Esophagus (tissue), 2 donors: ENCODE measurements around the gene CNGA4. TPM values are rescaled to one million over a fixed set of nuclear protein-coding genes. Genes with fewer than 3 reads are reported as not detected.
"Not testable (repeated sequence)": the region's sequence is repeated elsewhere in the genome, so short reads cannot be mapped to it uniquely, and the experiment has no call there.

Experiments
- H3K27ac ChIP-seq, 2 donors: one replicate each; pipeline ENCODE4 v1.5.1; 2013; ENCODE audit warnings: low read depth in 2 of 2, mild to moderate bottlenecking in 2 of 2, inconsistent platforms in 1 of 2, low read length in 1 of 2, moderate library complexity in 1 of 2
- H3K27me3 ChIP-seq, 2 donors: one replicate each; pipeline ENCODE4 v1.6.1; 2013; ENCODE audit warnings: low read length in 2 of 2, control low read depth in 1 of 2, mild to moderate bottlenecking in 1 of 2; ENCODE audit not compliant: insufficient read depth in 2 of 2, control insufficient read depth in 1 of 2
- H3K36me3 ChIP-seq, 2 donors: one replicate each; pipeline ENCODE4 v1.6.1; 2013; ENCODE audit warnings: low read length in 1 of 2; ENCODE audit not compliant: control insufficient read depth in 2 of 2, insufficient read depth in 2 of 2
- H3K4me1 ChIP-seq, 2 donors: one replicate each; pipeline ENCODE4 v1.6.1; 2013; ENCODE audit warnings: low read length in 1 of 2; ENCODE audit not compliant: control insufficient read depth in 2 of 2, insufficient read depth in 2 of 2
- H3K4me3 ChIP-seq, 2 donors: one replicate each; pipeline ENCODE4 v1.5.1; 2013; ENCODE audit warnings: low read length in 2 of 2, mild to moderate bottlenecking in 2 of 2, low read depth in 1 of 2, moderate library complexity in 1 of 2
- H3K9me3 ChIP-seq, 2 donors: one replicate each; pipeline ENCODE4 v1.6.1; 2013; ENCODE audit warnings: mild to moderate bottlenecking in 2 of 2, low read depth in 1 of 2, low read length in 1 of 2, moderate library complexity in 1 of 2; ENCODE audit not compliant: control insufficient read depth in 2 of 2, insufficient read depth in 1 of 2
- whole genome bisulfite sequencing, 2 donors: extraction: QIAGEN DNeasy Blood & Tissue Kit; methylation state at CpG; one replicate each; pipeline ENCODE4 v1.1.7; 2013; 5-methylcytosine and 5-hydroxymethylcytosine counted together
- polyA plus RNA-seq, 2 donors: library from polyadenylated mRNA; stranded (reverse); fragments of 200-250 nt; gene quantifications; one replicate each; pipeline ENCODE4 v1.2.3, GENCODE V29; 2013
- donor health status: healthy with polysubstance abuse.
- donor health status: Bipolar disorder and iron deficiency.

CNGA4 gene
- polyA plus RNA-seq, 2 donors, result 0.06 TPM

- 87% methylated on average over 39 to 41 of the region's 41 CpGs for WGBS, 2 donors
- Histone ChIP-seq H3K36me3 (no peaks in the 10 kb centered on the region), H3K4me1 (no peaks in the 10 kb centered on the region), H3K9me3 (no peaks in the 10 kb centered on the region), H3K27me3 (no peaks in the 10 kb centered on the region), H3K4me3 (no peak overlapping the region), H3K27ac (no peak overlapping the region)
Measured at GRCh38 chr11:6270584-6271246, 31.8 kb downstream of the CNGA4 start.

- no peaks in the 10 kb centered on the region for H3K27me3 ChIP-seq
- H3K9me3 ChIP-seq, result no peaks in the 10 kb centered on the region
- no peaks in the 10 kb centered on the region for H3K4me1 ChIP-seq
- no peaks in the 10 kb centered on the region for H3K36me3 ChIP-seq
- 52 to 55% methylated on average over 3 of the region's 3 CpGs for WGBS, 2 donors
- no peak overlapping the region for H3K4me3 ChIP-seq
- H3K27ac ChIP-seq, result no peak overlapping the region
Measured at GRCh38 chr11:6271598-6271997, 32.7 kb downstream of the CNGA4 start.

GRCh38 chr11:6273188-6273587, 34.3 kb downstream of the CNGA4 start:
- H3K4me3 ChIP-seq, result no peak overlapping the region
- H3K9me3 ChIP-seq, result no peaks in the 10 kb centered on the region
- no peaks in the 10 kb centered on the region for H3K27me3 ChIP-seq
- H3K36me3 ChIP-seq, result no peaks in the 10 kb centered on the region
- no peaks in the 10 kb centered on the region for H3K4me1 ChIP-seq
- H3K27ac ChIP-seq, result no peak overlapping the region
- 56% methylated on average over 4 of the region's 4 CpGs for WGBS, 2 donors

GRCh38 chr11:6280809-6281208, 41.9 kb downstream of the CNGA4 start:
- H3K27me3 ChIP-seq, H3K4me1 ChIP-seq: not testable (repeated sequence)
- WGBS, 2 donors, result 45 to 46% methylated on average over 7 of the region's 7 CpGs

GRCh38 chr11:6283453-6284023, 44.6 kb downstream of the CNGA4 start:
- Histone ChIP-seq H3K27me3 (no peaks in the 10 kb centered on the region), H3K4me3 (no peak overlapping the region)
- 70 to 72% methylated on average over 4 of the region's 4 CpGs for WGBS, 2 donors

More at GRCh38 chr11:6280809-6281208, 41.9 kb downstream of the CNGA4 start:
- H3K9me3 ChIP-seq, H3K36me3 ChIP-seq, H3K4me3 ChIP-seq, H3K27ac ChIP-seq: not testable (repeated sequence)

GRCh38 chr11:6284250-6284649, 45.4 kb downstream of the CNGA4 start:
- Histone ChIP-seq H3K4me1 (no peaks in the 10 kb centered on the region), H3K27ac (no peak overlapping the region), H3K9me3 (no peaks in the 10 kb centered on the region), H3K27me3 (no peaks in the 10 kb centered on the region), H3K36me3 (no peaks in the 10 kb centered on the region), H3K4me3 (no peak overlapping the region)
- WGBS, 2 donors, result 87 to 93% methylated on average over 3 of the region's 3 CpGs

More at GRCh38 chr11:6283453-6284023, 44.6 kb downstream of the CNGA4 start:
- H3K36me3 ChIP-seq, result no peaks in the 10 kb centered on the region
- H3K27ac ChIP-seq, result no peak overlapping the region
- no peaks in the 10 kb centered on the region for H3K9me3 ChIP-seq
- no peaks in the 10 kb centered on the region for H3K4me1 ChIP-seq

- Histone ChIP-seq H3K4me3 (no peak overlapping the region), H3K9me3 (no peaks in the 10 kb centered on the region), H3K36me3 (no peaks in the 10 kb centered on the region), H3K27me3 (no peaks in the 10 kb centered on the region), H3K27ac (no peak overlapping the region), H3K4me1 (no peaks in the 10 kb centered on the region)
- 68 to 83% methylated on average over 4 of the region's 4 CpGs for WGBS, 2 donors
Measured at GRCh38 chr11:6285019-6285418, 46.1 kb downstream of the CNGA4 start.

Other genes starting within 250 kb of the CNGA4 start
- not detected for gene OR56A4, start 232.1 kb upstream of the CNGA4 start, polyA plus RNA-seq
- not detected for gene OR56A1, start 208.3 kb upstream of the CNGA4 start, polyA plus RNA-seq
- gene OR56B4, start 131.4 kb upstream of the CNGA4 start, polyA plus RNA-seq, result not detected
- not detected for gene OR52B2, start 68.8 kb upstream of the CNGA4 start, polyA plus RNA-seq
- gene OR52W1, start 39.9 kb upstream of the CNGA4 start, polyA plus RNA-seq, result not detected
- gene C11orf42, start 33.5 kb upstream of the CNGA4 start, polyA plus RNA-seq, result not detected
- gene FHIP1B, start 4.5 kb upstream of the CNGA4 start, polyA plus RNA-seq, result 10 to 100 TPM; 18.6 to 31.7 TPM
- gene CCKBR, start 20.7 kb downstream of the CNGA4 start, polyA plus RNA-seq, result under 1 TPM in 1 of 2 donors, not detected in 1; 0.08 TPM
- gene CAVIN3, start 81.4 kb downstream of the CNGA4 start, polyA plus RNA-seq, result 10 to 100 TPM; 16.7 to 23.0 TPM
- gene SMPD1, start 151.4 kb downstream of the CNGA4 start, polyA plus RNA-seq, result 10 to 100 TPM; 16.0 to 18.9 TPM
- gene APBB1, start 180.0 kb downstream of the CNGA4 start, polyA plus RNA-seq, result 10 to 100 TPM in 1 of 2 donors, 1 to 10 TPM in 1; 7.1 to 12.0 TPM
- under 1 TPM; 0.26 to 0.55 TPM for gene HPX, start 201.9 kb downstream of the CNGA4 start, polyA plus RNA-seq
- gene TRIM3, start 234.9 kb downstream of the CNGA4 start, polyA plus RNA-seq, result 1 to 10 TPM; 7.5 to 7.6 TPM
- gene ARFIP2, start 242.2 kb downstream of the CNGA4 start, polyA plus RNA-seq, result 10 to 100 TPM; 29.3 to 42.5 TPM
- 10 to 100 TPM in 1 of 2 donors, 1 to 10 TPM in 1; 7.9 to 15.9 TPM for gene TIMM10B, start 242.4 kb downstream of the CNGA4 start, polyA plus RNA-seq